Measurements from ENCODE around the gene F10. TPM values are rescaled to one million over a fixed set of nuclear protein-coding genes. Genes with fewer than 3 reads are reported as not detected.

F10 gene
- total RNA-seq, 1 donor from 2014 or later = 0.62 TPM

Small RNAs within 50 kb of the gene (small RNA-seq; reads per million reads assigned to genes)
- not detected for gene AL137002.1

Other genes starting within 250 kb of the F10 start
- gene MCF2L, start 153.6 kb upstream of the F10 start, total RNA-seq = 146 TPM
- gene F7, start 17.0 kb upstream of the F10 start, total RNA-seq = 0.16 TPM
- not detected for gene PROZ, start 35.8 kb downstream of the F10 start, total RNA-seq
- 45.9 TPM for gene PCID2, start 85.9 kb downstream of the F10 start, total RNA-seq
- 55.7 TPM for gene CUL4A, start 86.8 kb downstream of the F10 start, total RNA-seq
- gene LAMP1, start 174.4 kb downstream of the F10 start, total RNA-seq = 55.1 TPM
- gene GRTP1, start 241.3 kb downstream of the F10 start, total RNA-seq = 1.6 TPM